ENCODE results near the gene PRKCA. TPM values are rescaled to one million over a fixed set of nuclear protein-coding genes. Genes with fewer than 3 reads are reported as not detected.

Gene PRKCA
- total and polyA plus RNA-seq, 2 experiments from 2014 or later = 6.4 to 35.4 TPM

DNA sequence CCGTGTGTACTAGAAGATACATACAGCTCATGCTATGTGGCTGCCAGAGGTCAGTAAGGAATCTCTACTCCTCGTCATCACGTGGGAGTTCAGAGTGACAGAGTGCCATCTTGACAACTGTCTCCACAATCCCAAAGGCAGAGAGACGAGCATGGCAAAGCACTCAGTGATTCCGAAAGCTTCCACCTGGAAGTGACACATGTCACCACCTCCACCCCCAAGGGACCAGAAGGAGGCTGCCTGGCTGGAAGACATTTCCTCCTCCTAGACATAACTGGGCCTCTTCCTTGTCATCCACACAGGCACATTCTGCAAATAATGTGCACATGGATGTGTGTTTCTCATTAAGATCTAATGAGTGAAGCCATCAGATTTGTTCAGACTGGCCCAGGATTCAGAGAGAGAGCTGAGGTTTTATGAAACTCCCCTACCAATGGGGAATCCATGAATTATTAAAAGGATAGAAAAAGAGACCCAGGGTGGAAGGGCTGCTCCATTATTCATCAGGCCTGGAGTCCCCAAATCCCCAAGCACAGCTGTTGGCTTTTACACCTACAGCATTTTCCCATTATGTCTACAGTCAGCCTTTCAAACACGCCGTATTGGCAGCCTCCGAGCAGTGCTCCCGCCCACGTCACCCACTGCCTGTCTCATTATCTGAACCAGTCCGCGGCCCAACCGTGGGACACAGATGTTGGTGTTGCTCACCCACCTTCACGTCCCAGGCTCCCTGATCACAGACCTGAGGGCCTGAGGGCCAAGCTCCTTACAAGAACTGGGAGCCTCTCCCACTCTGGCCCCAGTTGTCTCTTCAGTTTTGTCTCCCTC is 529.2 kb downstream of the PRKCA start:
- Histone ChIP-seq H3K79me2 (replicated peaks; ENCODE audit: insufficient read depth) (no peaks in the 10 kb centered on the region), H3K27me3 (ENCODE audit: insufficient read depth) (0 out of 2 replicates have a peak, but pooled peaks cover 10% of the 10 kb centered on the region), H2AFZ (no peak overlapping the region), H3K4me2 (no peak overlapping the region), H3K4me1 (ENCODE audit: insufficient read depth) (peaks cover 16% of the 10 kb centered on the region), H3K4me3 (no peak overlapping the region), H3F3A (replicated peaks; ENCODE audit: low read depth) (peaks cover 12% of the 10 kb centered on the region; the same call in 1 of the 2 replicates), H3K36me3 (ENCODE audit: insufficient read depth) (no peaks in the 10 kb centered on the region), H3K27ac (ENCODE audit: low read depth) (no peak overlapping the region), H4K20me1 (replicated peaks; ENCODE audit: insufficient read depth) (no peaks in the 10 kb centered on the region), H3K9me2 (ENCODE audit: insufficient read depth) (no peaks in the 10 kb centered on the region)
- Mint-ChIP-seq H3K4me1 (peaks cover 27% of the 10 kb centered on the region), H3K27ac (no peak overlapping the region), H3K9me3 (no peaks in the 10 kb centered on the region; the same call in 2 of the 3 replicates), H3K4me3 (no peak overlapping the region), H3K36me3 (ENCODE audit: low read depth) (no peaks in the 10 kb centered on the region), H3K27me3 (ENCODE audit: insufficient read depth, low read depth, poor library complexity) (peaks cover 19% of the 10 kb centered on the region)
- TF ChIP-seq CREB1 (CRISPR knock-in tag; IDR thresholded peaks at IDR 0.05; ENCODE audit: low read depth) (no peak), JUNB (IDR thresholded peaks at IDR 0.05; ENCODE audit: unreplicated experiment) (no peak), ETS1 (IDR thresholded peaks at IDR 0.05) (no peak), STAT1 (IDR thresholded peaks at IDR 0.05; ENCODE audit: unreplicated experiment) (no peak)
- DNase-seq (ENCODE audit: low spot score) = no peak
- no peak for ATAC-seq

GRCh38 chr17:66833201-66833600 is 530.8 kb downstream of the PRKCA start:
- Histone ChIP-seq H2AFZ (no peak overlapping the region), H3K4me2 (no peak overlapping the region), H3K4me3 (no peak overlapping the region), H3K36me3 (ENCODE audit: insufficient read depth) (no peaks in the 10 kb centered on the region), H3K27ac (ENCODE audit: low read depth) (no peak overlapping the region), H3K9me2 (ENCODE audit: insufficient read depth) (no peaks in the 10 kb centered on the region), H4K20me1 (replicated peaks; ENCODE audit: insufficient read depth) (no peaks in the 10 kb centered on the region), H3K4me1 (ENCODE audit: insufficient read depth) (peaks cover 16% of the 10 kb centered on the region), H3K79me2 (replicated peaks; ENCODE audit: insufficient read depth) (no peaks in the 10 kb centered on the region), H3F3A (replicated peaks; ENCODE audit: low read depth) (peaks cover 12% of the 10 kb centered on the region; the same call in 1 of the 2 replicates), H3K27me3 (ENCODE audit: insufficient read depth) (0 out of 2 replicates have a peak, but pooled peaks cover 10% of the 10 kb centered on the region)
- no peak overlapping the region for H3K4me3 Mint-ChIP-seq
- ATAC-seq (no peak), DNase-seq (ENCODE audit: low spot score) (no peak)
- H3K9me3 Mint-ChIP-seq = no peaks in the 10 kb centered on the region; the same call in 2 of the 3 replicates
- TF ChIP-seq ZNF331 (CRISPR knock-in tag; IDR thresholded peaks at IDR 0.05; ENCODE audit: low read depth) = no peak
- no peak for TF ChIP-seq STAT1 (IDR thresholded peaks at IDR 0.05; ENCODE audit: unreplicated experiment)
- no peak for TF ChIP-seq CTCF (conservative IDR thresholded peaks at IDR 0.05; ENCODE audit: low read depth in 2 of 2)
- H3K27me3 Mint-ChIP-seq (ENCODE audit: insufficient read depth, low read depth, poor library complexity) = peaks cover 21% of the 10 kb centered on the region
- peaks cover 23% of the 10 kb centered on the region for H3K4me1 Mint-ChIP-seq
- no peaks in the 10 kb centered on the region for H3K36me3 Mint-ChIP-seq (ENCODE audit: low read depth)
- no peak overlapping the region for H3K27ac Mint-ChIP-seq
